Peyer's patch (tissue), 4 donors: ENCODE measurements around the gene SEMA4A.

ENCODE experiments used
- POLR2A ChIP-seq, 2 donors: fragments of 450-650 bp; IDR thresholded peaks; one replicate each; pipeline ENCODE4 v1.5.1; 2017; ENCODE audit warnings: antibody characterized with exemption in 2 of 2, mild to moderate bottlenecking in 2 of 2, moderate library complexity in 2 of 2
- TF ChIP-seq, protein P1 (sequence below), 6 experiments: fragments of 450-650 bp in 4 of 6; fragments of 200-600 bp in 2 of 6; sonication (generic) in 1 of 6; IDR thresholded peaks; one replicate each; pipeline ENCODE4 v1.5.1; 2017 to 2019; ENCODE audit warnings: antibody characterized with exemption in 6 of 6, mild to moderate bottlenecking in 3 of 6, moderate library complexity in 1 of 6

DNA sequence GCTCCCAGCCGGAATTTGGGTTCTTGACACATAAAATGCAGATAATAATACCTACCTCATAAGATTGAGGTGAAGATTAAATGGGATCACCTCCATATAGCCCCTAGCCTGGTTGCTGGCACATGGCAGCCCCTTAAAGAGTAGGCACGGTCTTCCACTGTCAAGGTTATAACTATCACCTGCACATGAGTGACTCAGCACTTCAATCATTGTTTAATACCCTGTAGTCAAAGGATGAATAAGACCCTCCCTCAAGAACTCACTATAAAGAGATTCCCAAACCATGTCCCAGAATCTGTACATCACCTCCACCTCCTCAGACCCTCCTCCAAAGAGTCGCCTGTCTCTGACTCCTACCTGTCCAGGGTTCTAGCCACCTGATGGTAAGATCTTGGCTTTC is 45.3 kb upstream of the SEMA4A start:
- TF ChIP-seq, protein P1, sequence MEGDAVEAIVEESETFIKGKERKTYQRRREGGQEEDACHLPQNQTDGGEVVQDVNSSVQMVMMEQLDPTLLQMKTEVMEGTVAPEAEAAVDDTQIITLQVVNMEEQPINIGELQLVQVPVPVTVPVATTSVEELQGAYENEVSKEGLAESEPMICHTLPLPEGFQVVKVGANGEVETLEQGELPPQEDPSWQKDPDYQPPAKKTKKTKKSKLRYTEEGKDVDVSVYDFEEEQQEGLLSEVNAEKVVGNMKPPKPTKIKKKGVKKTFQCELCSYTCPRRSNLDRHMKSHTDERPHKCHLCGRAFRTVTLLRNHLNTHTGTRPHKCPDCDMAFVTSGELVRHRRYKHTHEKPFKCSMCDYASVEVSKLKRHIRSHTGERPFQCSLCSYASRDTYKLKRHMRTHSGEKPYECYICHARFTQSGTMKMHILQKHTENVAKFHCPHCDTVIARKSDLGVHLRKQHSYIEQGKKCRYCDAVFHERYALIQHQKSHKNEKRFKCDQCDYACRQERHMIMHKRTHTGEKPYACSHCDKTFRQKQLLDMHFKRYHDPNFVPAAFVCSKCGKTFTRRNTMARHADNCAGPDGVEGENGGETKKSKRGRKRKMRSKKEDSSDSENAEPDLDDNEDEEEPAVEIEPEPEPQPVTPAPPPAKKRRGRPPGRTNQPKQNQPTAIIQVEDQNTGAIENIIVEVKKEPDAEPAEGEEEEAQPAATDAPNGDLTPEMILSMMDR (IDR thresholded peaks at IDR 0.05) = no peak
- TF ChIP-seq POLR2A (IDR thresholded peaks at IDR 0.05) = no peak
